ENCODE results near the gene CALHM4.

CALHM4 gene

DNA sequence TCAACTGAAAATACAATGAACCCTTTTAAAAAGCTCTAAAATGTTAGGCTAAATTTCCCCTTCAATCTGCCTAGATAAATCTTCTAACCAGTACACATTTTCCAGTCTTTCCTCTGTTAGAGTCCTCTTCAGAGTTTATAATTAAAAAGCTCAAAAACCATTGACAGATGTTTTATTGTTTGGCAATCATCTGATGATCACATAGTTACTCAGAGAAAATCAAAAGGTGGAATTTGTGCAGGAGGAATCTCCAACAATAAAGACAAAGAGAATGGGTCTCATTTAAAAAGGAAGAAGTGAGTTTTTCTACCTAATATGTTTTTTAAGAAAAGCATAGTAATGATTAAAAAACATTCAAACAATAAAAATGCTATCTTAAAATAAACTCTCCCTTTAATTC lies 11.1 kb upstream of the CALHM4 start:
- no peak for DNase-seq (ENCODE audit: low spot score)

DNA sequence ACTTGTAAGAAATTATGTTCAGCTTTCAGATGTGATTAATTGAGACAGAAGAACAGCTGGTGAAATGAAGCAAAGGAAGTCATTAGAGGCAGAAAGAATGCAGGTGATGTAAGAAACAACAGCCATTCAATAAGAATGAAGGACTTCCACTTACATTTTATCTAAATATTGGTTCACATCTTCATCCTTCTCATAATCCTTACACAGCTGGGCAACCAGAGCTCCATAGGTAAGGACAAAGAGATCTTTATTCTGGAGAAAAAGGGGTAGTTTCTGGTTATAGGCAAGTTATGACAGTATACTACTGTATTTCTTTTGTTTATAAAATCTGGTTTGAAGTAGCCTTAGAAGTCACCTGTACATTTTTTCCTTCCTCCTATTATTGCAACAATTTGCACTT lies 10.4 kb upstream of the CALHM4 start:
- no peak for DNase-seq (ENCODE audit: low spot score)

DNA sequence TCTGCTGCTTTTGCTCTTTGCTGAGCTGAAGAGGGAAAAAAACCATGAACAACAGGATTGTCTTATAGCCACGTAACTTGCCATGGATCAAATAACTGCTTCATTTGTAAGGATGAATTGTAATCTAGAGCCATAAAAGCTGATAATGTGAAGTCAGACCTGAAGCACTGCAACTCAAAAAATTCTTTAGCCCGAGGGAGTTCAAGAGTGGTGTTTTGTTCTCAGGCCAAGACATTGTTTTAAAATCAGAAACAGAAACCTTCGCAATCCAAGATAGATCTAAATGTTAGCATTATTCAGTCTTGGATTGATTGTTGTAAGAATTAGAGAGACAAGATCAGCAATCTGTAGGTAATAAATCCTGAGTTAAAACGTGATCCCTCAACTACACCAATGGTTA lies 7.9 kb upstream of the CALHM4 start, which contains the start of gene TRAPPC3L:
Gene TRAPPC3L, minus strand, starts transcription at position 34 of the 400 bp plus-strand sequence. CDS start 170 bp downstream, outside the sequence.
- no peak for DNase-seq (ENCODE audit: low spot score)

DNA sequence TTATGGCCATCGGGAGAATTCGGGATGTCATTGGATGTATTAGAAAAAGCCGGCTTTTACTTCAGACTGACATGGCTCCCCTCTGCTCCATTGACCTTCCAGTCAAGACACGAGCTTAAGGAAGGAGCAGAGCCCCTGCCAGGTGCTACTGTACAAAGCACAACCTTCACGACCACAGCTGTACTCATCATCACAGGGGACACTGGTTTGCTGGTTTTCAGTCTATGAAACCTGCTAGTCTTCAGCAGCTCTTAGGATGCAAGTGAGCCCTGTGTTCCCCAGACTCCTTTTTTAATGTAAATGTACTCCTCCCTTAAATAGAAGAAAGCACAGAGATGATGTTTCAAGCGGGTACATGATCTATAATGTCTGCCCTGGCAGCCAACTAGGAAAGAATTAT lies 6.2 kb upstream of the CALHM4 start:
- no peak for DNase-seq (ENCODE audit: low spot score)

DNA sequence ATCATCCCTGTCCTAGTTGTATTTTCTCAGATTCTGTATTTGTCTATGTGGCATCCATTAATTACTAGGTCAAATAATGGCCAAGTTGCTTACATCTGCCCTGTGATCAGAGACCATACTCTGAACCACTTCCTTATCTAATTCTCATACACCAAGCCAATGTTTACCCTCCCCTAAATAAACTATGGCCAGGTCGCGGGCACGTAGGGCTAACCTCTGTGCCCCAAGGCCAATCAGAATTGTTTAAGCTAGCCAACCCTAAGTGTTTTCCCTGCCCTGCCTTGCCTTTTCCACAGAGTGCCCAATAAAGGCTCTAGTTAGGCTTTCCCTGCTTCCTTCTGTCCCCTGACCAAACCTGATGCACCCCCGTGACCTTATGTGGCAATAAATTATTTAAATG lies 2.8 kb upstream of the CALHM4 start:
- no peak for DNase-seq (ENCODE audit: low spot score)

DNA sequence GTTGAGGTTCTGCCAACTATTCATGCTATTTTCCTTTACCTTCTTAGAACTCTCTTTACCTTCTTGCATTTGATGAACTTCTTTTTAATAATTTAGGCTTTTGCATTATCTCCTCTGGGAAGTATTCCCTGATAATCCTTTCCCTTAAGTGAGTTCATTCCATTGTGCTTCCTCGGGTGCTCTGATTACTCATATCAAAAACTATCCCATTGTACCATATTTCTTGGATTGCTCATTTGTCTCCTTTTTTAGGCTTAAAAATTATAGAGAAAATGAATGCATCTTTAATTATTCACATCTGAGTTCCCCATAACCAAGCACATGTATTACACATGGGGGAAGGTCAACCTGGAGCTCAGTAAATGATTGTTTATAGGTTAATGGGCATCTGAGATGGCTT lies 2.5 kb downstream of the CALHM4 start:
- DNase-seq (ENCODE audit: low spot score): no peak

DNA sequence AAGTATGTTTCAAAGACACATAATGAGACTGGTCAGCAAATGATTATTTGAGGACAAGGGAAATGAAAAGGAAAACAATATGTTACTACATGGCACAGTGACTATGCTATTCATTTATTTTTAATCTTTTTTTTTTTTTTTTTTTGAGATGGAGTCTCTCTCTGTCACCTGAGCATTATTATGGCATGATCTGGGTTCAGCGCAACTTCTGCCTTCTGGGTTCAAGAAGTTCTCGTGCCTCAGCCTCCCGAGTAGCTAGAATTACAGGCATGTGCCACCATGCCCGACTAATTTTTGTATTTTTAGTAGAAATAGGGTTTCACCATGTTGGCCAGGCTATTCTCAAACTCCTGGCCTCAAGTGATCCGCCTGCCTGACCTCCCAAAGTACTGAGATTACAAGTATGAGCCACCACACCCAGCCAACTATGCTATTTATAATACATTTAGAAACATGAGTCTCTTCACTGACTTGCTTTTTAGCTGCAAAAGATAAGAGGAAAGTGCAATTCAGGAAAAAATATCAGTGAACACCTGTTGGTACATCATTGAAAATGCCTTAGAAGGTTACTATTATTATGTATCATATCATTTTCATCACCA lies 3.4 kb downstream of the CALHM4 start:
- no peak for DNase-seq (ENCODE audit: low spot score)

DNA sequence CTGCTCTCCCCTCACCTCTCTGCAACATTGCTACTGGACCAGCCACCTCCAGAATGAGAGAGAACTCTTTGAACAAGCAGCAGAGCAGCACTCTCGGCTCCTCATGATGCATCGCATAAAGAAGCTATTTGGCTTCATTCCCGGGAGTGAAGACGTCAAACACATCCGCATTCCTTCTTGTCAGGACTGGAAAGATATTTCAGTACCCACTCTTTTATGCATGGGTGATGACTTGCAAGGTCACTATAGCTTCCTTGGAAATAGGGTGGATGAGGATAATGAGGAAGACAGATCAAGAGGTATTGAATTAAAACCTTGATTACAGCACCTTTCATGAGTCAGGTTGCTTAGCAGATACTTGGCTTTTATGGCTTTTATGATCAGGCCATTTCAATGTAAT lies 4.3 kb downstream of the CALHM4 start:
- no peak for DNase-seq (ENCODE audit: low spot score)

DNA sequence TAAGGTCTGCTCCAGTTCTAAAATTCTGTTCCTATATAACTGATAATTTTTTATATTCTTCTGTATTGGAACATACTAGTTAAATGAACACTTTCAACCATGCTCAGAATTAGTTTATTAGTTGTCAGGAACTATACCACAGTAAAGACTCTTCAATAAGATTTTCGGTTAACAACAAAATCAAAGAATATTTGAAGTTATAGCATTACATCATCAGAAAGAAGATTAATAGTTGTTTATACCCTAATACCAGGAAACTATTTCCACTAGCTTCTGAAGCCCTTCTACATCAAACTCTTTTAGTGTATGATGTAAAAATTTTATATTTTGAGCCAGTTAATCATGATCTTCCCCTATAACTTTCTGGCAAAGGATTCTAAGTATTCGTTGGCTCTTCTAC lies 6.6 kb downstream of the CALHM4 start:
- no peak for DNase-seq (ENCODE audit: low spot score)

DNA sequence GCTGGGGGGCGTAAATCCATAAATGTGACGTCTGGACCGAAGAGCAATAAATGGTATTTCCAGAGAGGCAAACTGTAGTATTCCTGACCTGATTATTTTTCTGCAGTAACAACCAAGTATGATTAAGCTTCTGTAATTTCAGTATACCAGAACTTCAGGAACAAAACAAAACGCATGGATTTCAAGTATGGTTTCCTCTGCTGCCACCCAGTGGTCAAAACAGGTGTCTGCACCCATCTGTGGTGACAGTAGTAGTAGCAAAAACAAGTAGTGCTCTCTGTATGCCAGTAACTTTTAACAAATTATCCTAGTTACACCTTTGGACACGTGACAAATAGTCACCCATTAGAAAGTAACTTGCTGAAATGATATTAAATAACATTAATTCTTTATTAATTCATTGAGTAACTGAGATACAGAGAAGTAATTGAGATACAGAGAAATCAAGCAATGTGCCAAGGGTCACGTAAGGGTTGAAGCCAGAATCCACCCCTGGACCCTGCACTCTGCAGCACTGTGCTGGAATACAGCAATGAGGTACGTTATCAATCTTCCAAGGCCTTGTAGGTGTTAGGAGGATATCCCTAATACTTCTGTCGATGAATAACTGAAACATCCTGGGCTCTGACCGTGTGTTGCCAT lies 7.9 kb downstream of the CALHM4 start:
- peak; percentile 63 for DNase-seq (ENCODE audit: low spot score)

DNA sequence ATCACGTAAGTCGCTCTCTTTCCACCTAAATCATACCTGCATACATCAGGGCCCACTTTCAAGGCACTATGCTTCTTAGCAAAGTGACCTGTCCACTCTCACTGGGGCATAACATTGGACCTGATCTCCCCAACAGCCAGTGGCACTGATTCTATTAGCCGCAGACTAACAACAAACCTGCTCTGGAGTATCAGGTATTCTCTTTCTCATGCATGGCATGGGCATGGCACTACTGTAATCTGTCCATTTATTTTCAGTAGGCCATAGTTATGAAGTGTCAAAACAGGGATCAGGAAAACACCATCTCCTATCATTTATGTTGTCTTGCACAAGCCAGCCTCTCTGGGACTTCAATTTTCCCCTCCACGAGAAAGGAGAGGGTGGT lies 8.5 kb downstream of the CALHM4 start:
- no peak for DNase-seq (ENCODE audit: low spot score)

DNA sequence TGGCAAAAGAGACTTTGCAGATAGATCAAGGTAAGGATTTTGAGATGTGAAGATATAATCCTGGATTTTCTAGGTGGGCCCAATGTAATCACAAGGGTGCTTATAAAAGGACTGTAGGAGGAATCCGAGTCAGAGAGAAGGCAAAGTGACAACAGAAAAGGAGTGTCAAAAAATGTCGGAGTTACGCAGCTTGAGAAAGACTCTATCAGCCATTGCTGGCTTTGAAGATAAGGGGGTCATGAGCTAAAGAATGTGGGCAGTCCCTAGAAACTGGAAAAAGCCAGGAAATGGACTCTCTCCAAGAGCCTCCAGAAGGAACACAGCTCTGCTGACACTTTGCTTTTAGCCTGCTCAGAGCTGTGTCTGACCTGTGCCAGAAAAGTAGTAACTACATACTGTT lies 9.1 kb downstream of the CALHM4 start:
- no peak for DNase-seq (ENCODE audit: low spot score)

DNA sequence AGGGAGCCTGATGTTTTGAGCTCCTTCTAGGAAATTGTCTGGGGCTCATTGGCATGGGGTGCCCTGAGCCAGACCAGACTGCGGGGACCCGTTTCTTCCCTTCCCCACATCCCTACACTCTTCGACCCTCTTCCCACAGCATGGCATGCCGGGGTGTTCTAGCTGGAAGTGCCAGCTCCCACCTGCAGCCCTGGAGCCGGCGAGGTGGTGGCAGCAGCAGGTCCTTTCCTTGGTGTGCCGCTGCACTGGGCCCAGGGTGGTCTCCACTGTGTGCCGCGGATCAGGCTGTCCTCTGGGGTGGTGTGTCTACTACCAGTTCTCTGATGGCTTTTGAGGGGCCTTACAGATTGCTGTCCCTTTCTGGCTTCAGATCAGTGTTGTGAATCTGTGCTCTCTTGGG lies 10.3 kb downstream of the CALHM4 start:
- no peak for DNase-seq (ENCODE audit: low spot score)

DNA sequence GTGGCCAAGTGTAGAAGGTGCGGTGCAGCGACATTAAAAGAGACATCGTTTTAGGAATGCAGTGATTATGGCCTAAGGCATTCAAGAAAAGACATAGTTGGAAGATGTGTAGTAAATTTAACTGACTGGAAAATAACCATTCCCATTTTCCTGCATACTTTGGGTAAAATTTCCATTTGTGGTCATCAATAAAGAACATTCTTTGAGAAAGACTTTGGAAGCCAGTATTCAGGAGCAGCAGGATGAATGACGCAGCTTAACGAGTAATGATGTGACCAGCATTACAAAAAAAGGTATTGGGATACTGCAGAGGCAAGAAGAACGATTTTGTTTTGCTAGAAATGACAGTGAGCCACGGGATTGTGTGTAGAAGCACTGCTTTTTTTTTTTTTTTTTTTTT lies 10.8 kb downstream of the CALHM4 start:
- no peak for DNase-seq (ENCODE audit: low spot score)

DNA sequence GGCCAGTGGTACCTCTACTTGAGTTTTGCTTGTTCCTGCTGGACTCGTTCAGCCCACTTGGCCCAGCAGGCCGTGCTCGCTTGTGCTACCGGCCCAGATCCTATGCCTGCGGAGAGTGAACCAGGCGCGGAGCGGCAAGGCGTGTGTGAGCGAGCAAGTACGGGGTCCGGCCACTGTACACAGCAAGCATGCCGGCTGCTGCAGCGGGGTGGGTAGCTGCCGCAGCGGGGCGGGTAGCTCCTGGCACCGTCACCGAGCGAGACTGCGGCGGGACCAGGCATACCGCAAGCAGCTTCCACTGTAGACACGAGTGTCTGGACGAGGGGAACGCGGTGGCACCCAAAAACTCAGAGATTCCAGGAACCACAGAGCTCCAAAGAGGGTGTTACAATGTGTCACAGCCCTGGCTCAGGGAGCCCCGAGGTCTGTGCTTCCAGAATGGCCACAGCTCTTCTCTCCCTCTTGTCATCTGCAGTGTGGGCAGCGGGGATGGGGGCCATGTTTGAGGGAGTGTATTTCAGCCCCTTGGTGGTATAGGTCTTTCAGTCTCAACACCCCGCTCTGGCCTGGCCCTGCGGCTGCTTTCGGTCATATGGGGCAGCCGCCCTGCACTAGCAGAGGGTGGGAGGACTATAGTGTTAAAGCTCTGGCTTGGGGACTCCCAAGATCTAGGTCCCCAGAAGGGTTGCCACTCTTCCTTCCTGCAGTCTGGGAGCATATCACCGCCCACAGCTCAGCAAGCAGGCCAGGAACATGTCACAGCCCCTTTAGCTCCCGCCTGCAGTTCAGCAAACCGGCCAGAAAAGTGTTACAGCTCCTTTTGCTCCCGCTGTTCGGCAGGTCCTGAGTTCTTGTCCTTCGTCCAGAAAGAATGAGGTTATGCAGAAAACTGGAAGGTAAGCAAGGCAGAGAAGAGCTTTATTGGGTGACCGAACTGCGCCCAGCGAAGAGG lies 11.6 kb downstream of the CALHM4 start:
- DNase-seq (ENCODE audit: low spot score): no peak

DNA sequence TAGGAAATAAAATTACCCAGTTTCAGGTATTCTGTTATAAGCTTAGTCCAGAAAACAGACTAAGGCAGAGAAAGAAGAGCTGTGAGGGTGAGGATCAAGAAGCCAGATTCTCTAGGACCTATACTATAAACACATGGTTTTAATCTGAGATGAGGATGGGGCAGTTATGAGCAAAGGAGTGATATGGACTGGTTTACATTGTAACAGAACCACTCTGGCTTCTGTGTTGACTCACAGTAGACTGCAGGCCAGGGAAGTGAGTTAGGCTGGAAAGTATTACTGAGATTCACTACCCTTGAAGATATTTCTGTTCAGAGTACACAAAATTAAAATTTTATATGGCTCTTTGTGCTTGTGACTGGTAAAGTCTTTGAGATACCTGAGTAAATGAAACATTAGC lies 14.6 kb downstream of the CALHM4 start:
- DNase-seq (ENCODE audit: low spot score): no peak

DNA sequence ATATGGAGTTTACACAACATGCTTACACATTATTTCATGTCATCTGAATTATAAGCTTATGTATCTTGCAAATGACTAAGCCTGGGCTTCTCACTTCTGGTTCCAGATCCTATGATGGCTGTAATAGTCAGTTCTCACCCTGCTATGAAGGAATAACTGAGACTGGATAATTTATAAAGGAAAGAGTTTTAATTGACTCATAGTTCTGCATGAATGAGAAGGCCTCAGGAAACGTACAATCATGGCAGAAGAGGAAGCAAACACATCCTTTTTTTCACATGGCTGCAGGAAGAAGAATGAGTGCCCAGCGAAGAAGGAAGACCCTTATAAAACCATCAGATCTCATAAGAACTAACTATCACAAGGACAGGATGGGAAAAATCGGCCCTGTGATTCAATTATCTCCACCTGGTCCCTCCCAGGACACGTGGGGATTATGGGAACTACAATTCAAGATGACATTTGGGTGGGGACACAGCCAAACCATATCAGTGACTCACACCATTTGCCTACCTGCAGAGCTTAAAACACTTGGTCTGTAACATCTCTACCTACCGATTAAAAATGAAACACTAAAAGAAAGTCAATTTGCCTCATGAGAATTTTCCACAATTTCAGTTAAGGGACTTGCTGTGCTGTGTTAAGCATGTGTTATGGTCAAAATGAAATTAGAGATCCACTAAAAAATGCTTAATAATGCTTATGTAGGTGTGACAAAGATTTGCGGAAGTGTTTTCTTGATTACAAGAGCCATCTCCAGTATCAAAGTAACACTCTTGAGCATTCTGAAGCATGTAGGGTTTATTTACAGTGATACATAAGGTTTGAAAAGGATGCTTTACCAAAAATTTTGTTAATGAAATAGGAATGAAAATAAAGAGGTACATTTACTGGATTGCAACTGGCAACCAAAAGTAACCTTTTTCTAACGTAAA lies 15.5 kb downstream of the CALHM4 start:
- DNase-seq (ENCODE audit: low spot score): no peak

DNA sequence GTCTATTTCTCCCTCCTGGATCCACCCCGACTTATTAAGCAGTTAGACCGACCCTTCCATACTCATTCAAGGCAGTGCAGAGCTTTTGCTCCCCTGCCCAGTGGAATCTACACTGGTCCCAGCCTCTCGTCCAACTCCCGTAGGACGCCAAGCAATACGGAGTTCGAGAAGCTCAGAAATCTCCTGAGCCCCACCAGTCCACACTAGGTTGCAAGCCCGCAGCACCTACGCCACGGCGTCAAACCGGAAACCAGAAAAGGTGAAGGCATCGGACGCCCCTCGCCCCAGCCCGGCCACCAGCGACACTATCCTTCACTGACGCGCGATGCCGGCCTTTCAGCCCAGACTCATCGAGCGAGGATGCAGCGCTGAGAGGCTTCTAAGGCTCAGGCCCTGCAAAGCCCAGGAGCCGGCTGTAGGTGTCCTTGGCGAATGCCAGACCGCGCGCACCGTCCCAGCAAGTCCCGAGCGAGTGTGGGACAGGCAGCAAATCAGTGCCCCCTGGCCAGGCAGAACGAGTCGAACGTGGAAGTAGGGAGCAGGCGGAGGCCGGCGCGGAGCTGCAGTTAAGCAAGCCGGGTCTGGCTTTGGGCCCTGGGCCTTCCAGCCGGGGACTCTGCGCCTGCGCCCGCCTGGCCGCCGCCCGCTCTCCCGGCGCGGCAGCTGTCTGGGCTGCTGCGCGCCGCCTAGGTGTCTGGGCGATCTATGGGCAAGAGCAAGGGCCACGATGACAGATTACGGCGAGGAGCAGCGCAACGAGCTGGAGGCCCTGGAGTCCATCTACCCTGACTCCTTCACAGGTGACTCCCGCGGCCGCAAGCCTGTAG lies 17.5 kb downstream of the CALHM4 start, which contains the start of gene RWDD1:
Gene RWDD1, plus strand, starts transcription at position 649 of the 827 bp plus-strand sequence. Its CDS starts 79 bp downstream, at position 728.
- peak; percentile 99 for DNase-seq (ENCODE audit: low spot score)

DNA sequence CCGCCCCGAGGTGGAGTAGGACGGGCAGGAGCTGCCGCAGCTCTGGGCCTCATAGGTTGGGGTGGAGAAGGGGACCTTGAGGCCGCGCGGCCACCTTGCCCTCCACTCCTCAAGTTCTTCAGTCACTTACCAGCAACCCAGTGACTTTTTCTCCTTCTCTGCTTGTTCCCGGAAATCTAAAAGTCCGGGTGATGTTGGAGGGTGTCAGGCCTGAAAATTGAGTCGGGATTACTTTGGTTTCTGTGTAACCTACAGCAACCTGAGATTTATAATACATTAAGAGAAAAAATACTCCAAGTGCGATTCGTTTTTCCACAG lies 18.1 kb downstream of the CALHM4 start:
- no peak for DNase-seq (ENCODE audit: low spot score)

DNA sequence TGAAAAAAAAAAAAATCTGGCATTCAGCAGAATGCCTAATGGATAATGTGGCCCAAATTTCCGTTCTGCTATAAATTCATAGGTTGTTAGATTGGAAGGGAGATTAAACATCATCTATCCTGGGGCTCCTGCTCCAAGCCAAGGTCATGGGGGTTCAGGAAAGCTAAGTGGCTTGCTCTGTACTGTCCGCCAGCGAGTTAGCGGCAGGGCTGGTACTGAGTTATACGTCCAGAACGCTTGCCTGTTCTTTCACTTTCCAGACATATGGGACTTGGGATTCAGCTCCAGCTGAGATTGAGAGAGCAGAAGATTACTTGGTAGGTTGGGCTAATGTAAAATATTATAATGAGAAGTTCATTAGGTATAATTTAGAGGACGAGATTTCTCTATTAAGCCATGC lies 18.6 kb downstream of the CALHM4 start:
- DNase-seq (ENCODE audit: low spot score): no peak

DNA sequence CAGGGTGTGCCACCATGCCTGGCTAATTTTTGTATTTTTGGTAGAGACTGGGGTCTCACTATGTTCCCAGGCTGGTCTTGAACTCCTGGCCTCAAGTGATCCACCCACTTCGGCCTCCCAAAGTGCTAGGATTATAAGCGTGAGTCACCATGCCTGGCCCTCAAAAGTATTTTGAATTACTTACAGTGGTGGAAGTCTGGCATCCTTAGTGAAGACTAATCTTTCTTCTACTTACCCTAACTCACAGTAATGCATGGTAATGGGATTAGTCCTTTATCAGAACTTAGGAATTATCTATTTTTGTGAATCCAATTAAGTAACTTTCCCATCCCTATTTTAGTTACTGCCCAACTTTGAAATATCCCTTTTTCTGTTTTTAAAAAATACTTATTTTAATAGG lies 21.7 kb downstream of the CALHM4 start:
- no peak for DNase-seq (ENCODE audit: low spot score)
